Measurements from ENCODE around the gene LRRK2.

DNA sequence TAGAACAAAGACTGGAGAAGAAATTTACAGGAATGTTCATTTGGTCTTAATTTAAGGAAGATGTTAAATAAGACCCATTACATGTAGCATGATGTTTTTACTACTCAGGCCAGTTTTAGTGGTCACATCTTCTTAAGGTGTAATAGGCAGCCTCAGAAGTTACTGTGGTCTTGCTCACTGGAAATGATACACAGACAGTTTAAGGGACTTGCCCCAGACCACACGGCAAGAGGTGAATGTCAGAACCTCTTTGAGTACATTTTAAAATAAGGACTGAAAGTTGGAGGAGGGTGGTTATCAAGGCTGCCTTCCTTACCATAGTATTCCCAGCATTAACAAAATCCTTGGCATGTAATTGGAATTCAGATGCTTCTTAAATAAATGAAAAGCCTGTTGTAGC is 37.9 kb downstream of the LRRK2 start:
- TF ChIP-seq, protein P1, sequence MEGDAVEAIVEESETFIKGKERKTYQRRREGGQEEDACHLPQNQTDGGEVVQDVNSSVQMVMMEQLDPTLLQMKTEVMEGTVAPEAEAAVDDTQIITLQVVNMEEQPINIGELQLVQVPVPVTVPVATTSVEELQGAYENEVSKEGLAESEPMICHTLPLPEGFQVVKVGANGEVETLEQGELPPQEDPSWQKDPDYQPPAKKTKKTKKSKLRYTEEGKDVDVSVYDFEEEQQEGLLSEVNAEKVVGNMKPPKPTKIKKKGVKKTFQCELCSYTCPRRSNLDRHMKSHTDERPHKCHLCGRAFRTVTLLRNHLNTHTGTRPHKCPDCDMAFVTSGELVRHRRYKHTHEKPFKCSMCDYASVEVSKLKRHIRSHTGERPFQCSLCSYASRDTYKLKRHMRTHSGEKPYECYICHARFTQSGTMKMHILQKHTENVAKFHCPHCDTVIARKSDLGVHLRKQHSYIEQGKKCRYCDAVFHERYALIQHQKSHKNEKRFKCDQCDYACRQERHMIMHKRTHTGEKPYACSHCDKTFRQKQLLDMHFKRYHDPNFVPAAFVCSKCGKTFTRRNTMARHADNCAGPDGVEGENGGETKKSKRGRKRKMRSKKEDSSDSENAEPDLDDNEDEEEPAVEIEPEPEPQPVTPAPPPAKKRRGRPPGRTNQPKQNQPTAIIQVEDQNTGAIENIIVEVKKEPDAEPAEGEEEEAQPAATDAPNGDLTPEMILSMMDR (conservative IDR thresholded peaks at IDR 0.05; ENCODE audit: low read length), result no peak
- TF ChIP-seq EZH2phosphoT487 (IDR thresholded peaks at IDR 0.05; ENCODE audit: borderline replicate concordance, low read depth, low read length), result no peak

Measured in OCI-LY7 (cell line).